Measurements from ENCODE around the gene MPHOSPH8. TPM values are rescaled to one million over a fixed set of nuclear protein-coding genes. Genes with fewer than 3 reads are reported as not detected.
"Not testable (repeated sequence)": the region's sequence is repeated elsewhere in the genome, so short reads cannot be mapped to it uniquely, and the experiment has no call there.

The MPHOSPH8 gene
- total RNA-seq, 2 experiments from 2014 or later, result 44.9 to 49.6 TPM

DNA sequence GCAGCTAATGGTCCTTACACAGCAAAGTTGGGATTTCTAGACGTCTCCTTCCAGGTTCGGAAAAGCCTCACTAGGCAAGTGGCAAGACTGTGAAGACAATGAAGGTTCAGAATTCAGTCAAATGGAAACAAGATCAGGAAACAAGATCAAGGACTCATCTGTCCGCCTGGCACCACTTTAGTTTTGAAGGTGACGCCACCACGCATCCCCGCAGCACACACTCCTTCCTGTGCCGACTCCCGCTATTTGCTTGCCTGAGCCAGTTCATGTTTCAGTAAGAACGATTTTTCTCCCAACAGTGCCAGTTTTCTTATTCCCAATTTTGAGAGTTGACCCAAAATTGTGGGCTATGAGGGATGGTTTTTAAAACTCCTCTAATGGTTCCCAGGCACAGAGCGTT is 41.4 kb downstream of the MPHOSPH8 start:
- Mint-ChIP-seq H3K4me1 (peaks cover 3% of the 10 kb centered on the region), H3K27me3 (no peaks in the 10 kb centered on the region), H3K4me3 (no peak overlapping the region), H3K9me3 (no peaks in the 10 kb centered on the region), H3K27ac (no peak overlapping the region), H3K36me3 (ENCODE audit: low read depth) (peaks cover 57% of the 10 kb centered on the region)
- POLR2A ChIA-PET, result no interaction called here
- CTCF ChIA-PET, result no interaction called here
- no peak for DNase-seq

- Mint-ChIP-seq H3K4me3 (no peak overlapping the region), H3K4me1 (peaks cover 3% of the 10 kb centered on the region), H3K27me3 (no peaks in the 10 kb centered on the region), H3K36me3 (ENCODE audit: low read depth) (peaks cover 48% of the 10 kb centered on the region), H3K9me3 (no peaks in the 10 kb centered on the region), H3K27ac (peak overlapping the region; percentile 73)
- POLR2A ChIA-PET, result no interaction called here
- DNase-seq, result no peak
- CTCF ChIA-PET, result no interaction called here
These were observed 42.7 kb downstream of the MPHOSPH8 start for GRCh38 chr13:19676168-19676567.

GRCh38 chr13:19680751-19681150 is 47.3 kb downstream of the MPHOSPH8 start:
- H3K9me3 Mint-ChIP-seq, result no peaks in the 10 kb centered on the region
- H3K36me3 Mint-ChIP-seq (ENCODE audit: low read depth), result peaks cover 20% of the 10 kb centered on the region
- peak overlapping the region; percentile 36 for H3K27ac Mint-ChIP-seq
- no peaks in the 10 kb centered on the region for H3K27me3 Mint-ChIP-seq
- ChIA-PET CTCF (no interaction called here), POLR2A (no interaction called here)
- peaks cover 20% of the 10 kb centered on the region for H3K4me1 Mint-ChIP-seq
- no peak for DNase-seq
- H3K4me3 Mint-ChIP-seq, result no peak overlapping the region

DNA sequence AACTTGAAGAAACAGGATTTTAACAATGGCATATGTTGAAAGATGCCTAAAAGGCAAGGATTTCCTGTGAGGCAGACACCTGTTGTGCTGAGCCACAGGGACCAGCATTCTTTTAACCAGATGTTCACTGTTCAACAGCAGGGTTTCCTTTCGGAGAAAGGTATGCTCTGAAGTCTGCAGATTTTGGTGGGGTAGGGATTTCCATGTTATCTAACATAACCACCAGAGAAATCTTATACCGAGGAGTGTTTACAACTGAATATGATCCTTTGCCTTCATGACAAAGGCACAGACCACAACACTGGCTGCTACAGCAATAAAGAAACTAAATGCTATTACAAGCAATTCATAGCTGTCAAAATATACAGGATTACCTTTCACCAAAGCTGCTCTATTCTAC is 48.1 kb downstream of the MPHOSPH8 start:
- CTCF ChIA-PET, result no interaction called here
- DNase-seq, result no peak
- H3K27me3 Mint-ChIP-seq, result no peaks in the 10 kb centered on the region

DNA sequence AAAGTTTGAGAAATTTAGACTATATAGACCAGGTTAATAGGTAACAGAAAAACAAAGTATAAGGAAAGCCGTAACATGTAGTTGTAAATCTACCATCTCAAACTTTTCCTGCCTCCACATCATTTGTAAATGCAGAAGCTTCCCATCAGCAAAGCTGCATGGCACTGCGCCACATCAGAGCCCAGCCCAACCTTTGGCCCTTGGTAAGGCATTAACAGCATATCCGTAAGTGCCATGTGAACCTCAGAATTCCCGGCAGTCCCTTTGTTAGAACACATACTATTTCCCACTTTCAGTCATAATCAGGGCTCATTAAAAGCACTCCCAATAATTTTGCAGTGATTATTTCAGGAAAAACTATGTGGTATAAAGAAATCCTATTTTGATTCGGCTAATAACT is 51.6 kb downstream of the MPHOSPH8 start:
- H3K27me3 Mint-ChIP-seq, result no peaks in the 10 kb centered on the region
- POLR2A ChIA-PET, result no interaction called here
- peaks cover 9% of the 10 kb centered on the region for H3K36me3 Mint-ChIP-seq (ENCODE audit: low read depth)
- peaks cover 17% of the 10 kb centered on the region for H3K4me1 Mint-ChIP-seq
- H3K9me3 Mint-ChIP-seq, result no peaks in the 10 kb centered on the region
- CTCF ChIA-PET, result no interaction called here
- no peak overlapping the region for H3K4me3 Mint-ChIP-seq
- no peak for DNase-seq
- no peak overlapping the region for H3K27ac Mint-ChIP-seq

More for the DNA sequence above, 48.1 kb downstream of the MPHOSPH8 start:
- peak overlapping the region; percentile 64 for H3K27ac Mint-ChIP-seq
- peaks cover 15% of the 10 kb centered on the region for H3K36me3 Mint-ChIP-seq (ENCODE audit: low read depth)
- POLR2A ChIA-PET, result no interaction called here
- H3K4me1 Mint-ChIP-seq, result peaks cover 20% of the 10 kb centered on the region
- H3K9me3 Mint-ChIP-seq, result no peaks in the 10 kb centered on the region
- H3K4me3 Mint-ChIP-seq, result no peak overlapping the region

DNA sequence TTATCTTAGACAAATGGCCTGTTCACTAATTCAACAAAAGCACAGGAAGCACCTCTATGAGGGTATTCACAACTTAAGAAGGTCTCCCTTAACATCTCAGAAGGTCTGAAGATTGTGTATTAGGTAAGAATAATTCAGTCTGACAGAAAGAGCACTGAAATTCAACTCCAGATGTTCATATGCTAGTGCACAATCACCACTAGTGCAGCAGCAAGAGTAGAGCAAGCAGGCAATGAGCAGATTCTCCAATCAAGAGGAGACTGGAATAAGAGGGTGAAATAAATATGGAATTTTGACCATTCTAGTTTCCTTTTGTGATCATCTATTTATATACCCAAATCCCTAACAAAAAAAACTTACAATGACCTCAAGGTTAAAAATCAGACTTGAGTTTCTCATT is 52.0 kb downstream of the MPHOSPH8 start:
- POLR2A ChIA-PET, result no interaction called here
- H3K9me3 Mint-ChIP-seq, result no peaks in the 10 kb centered on the region
- CTCF ChIA-PET, result no interaction called here
- H3K4me3 Mint-ChIP-seq, result no peak overlapping the region
- H3K4me1 Mint-ChIP-seq, result peaks cover 17% of the 10 kb centered on the region
- H3K27ac Mint-ChIP-seq, result no peak overlapping the region
- no peaks in the 10 kb centered on the region for H3K27me3 Mint-ChIP-seq
- DNase-seq, result no peak
- H3K36me3 Mint-ChIP-seq (ENCODE audit: low read depth), result peaks cover 12% of the 10 kb centered on the region

GRCh38 chr13:19691447-19691846 is 58.0 kb downstream of the MPHOSPH8 start:
- H3K4me3 Mint-ChIP-seq, CTCF ChIA-PET, H3K27me3 Mint-ChIP-seq, POLR2A ChIA-PET, H3K9me3 Mint-ChIP-seq, H3K27ac Mint-ChIP-seq, H3K4me1 Mint-ChIP-seq, DNase-seq: not testable (repeated sequence)
- H3K36me3 Mint-ChIP-seq (ENCODE audit: low read depth), result peaks cover 34% of the 10 kb centered on the region

GRCh38 chr13:19695428-19695827 is 62.0 kb downstream of the MPHOSPH8 start:
- Mint-ChIP-seq H3K4me1 (peaks cover 5% of the 10 kb centered on the region), H3K36me3 (ENCODE audit: low read depth) (peaks cover 40% of the 10 kb centered on the region)

DNA sequence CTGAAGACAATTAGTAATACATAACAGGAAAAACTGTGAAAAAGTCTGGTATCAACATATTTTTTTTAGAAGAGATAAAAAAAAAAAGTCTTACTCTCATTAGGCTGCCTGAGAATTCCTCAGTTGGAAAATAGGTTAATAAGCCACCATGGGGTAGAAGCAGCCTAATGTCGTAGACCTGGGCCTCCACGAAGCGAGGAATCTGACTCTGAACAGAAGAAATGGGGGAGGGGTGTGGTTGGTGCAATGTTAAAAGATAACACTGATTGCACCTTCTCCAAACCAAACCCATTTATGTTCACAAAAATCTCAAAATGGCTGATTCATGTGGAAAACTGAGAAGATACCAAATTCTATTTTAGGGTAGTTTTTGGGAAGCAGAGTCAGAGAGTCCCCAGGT is 62.4 kb downstream of the MPHOSPH8 start:
- Mint-ChIP-seq H3K9me3 (no peaks in the 10 kb centered on the region), H3K36me3 (ENCODE audit: low read depth) (peaks cover 39% of the 10 kb centered on the region), H3K4me3 (no peak overlapping the region), H3K27ac (no peak overlapping the region), H3K4me1 (peaks cover 5% of the 10 kb centered on the region), H3K27me3 (no peaks in the 10 kb centered on the region)
- DNase-seq, result no peak
- CTCF ChIA-PET, result no interaction called here
- POLR2A ChIA-PET, result no interaction called here

More at GRCh38 chr13:19695428-19695827, 62.0 kb downstream of the MPHOSPH8 start:
- no peak for DNase-seq
- Mint-ChIP-seq H3K27me3 (no peaks in the 10 kb centered on the region), H3K4me3 (no peak overlapping the region), H3K27ac (no peak overlapping the region), H3K9me3 (no peaks in the 10 kb centered on the region)
- CTCF ChIA-PET, result no interaction called here
- POLR2A ChIA-PET, result no interaction called here

GRCh38 chr13:19700963-19701362 is 67.5 kb downstream of the MPHOSPH8 start:
- DNase-seq, H3K9me3 Mint-ChIP-seq, H3K27me3 Mint-ChIP-seq, H3K4me1 Mint-ChIP-seq, H3K4me3 Mint-ChIP-seq, H3K27ac Mint-ChIP-seq, POLR2A ChIA-PET, CTCF ChIA-PET: not testable (repeated sequence)
- H3K36me3 Mint-ChIP-seq (ENCODE audit: low read depth), result peaks cover 17% of the 10 kb centered on the region

GRCh38 chr13:19701619-19702018 is 68.2 kb downstream of the MPHOSPH8 start:
- POLR2A ChIA-PET, H3K4me1 Mint-ChIP-seq: not testable (repeated sequence)

DNA sequence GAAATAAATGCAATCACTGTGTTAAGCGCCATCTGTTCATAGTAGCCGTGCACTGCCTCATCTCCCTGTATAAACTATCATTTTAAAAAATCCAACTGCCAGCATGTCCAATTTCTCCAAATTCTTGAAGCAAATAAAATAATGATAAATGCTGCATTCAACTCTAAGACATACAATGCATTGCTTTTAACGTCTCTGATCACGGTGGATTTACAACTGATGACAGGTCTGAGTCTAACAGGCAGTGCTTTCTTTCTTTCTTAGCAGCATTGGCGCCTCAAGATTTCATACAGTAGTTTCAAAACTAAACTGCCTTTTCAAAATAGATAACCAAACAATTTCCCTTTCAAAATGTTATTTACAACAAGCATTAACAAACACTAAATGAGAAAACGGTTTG is 70.8 kb downstream of the MPHOSPH8 start:
- DNase-seq, H3K9me3 Mint-ChIP-seq, H3K4me3 Mint-ChIP-seq, H3K4me1 Mint-ChIP-seq, CTCF ChIA-PET, H3K27ac Mint-ChIP-seq, POLR2A ChIA-PET, H3K27me3 Mint-ChIP-seq: not testable (repeated sequence)
- peaks cover 14% of the 10 kb centered on the region for H3K36me3 Mint-ChIP-seq (ENCODE audit: low read depth)

More at GRCh38 chr13:19701619-19702018, 68.2 kb downstream of the MPHOSPH8 start:
- DNase-seq, H3K4me3 Mint-ChIP-seq, H3K27me3 Mint-ChIP-seq, H3K9me3 Mint-ChIP-seq, H3K27ac Mint-ChIP-seq, CTCF ChIA-PET: not testable (repeated sequence)
- peaks cover 18% of the 10 kb centered on the region for H3K36me3 Mint-ChIP-seq (ENCODE audit: low read depth)

DNA sequence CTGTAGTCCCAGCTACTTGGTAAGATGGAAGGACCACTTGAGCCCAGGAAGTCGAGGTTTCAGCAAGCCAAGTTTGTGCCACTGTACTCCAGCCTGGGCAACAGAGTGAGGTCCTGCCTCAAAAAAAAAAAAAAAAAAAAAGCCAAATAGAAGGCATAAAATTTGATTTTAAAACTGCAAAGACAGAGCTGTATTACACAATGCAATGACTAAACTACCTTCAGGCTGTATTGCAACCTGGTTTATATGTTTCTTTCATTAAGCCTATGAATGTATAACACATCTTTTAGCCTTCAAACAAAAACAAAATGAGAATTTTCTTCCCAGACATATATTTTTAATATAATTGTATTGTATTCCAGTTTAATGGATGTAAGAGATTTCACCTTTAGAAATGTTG is 75.6 kb downstream of the MPHOSPH8 start:
- POLR2A ChIA-PET, H3K4me1 Mint-ChIP-seq: not testable (repeated sequence)

GRCh38 chr13:19709782-19710181 is 76.3 kb downstream of the MPHOSPH8 start:
- H3K9me3 Mint-ChIP-seq, DNase-seq, H3K27ac Mint-ChIP-seq, H3K27me3 Mint-ChIP-seq, H3K4me1 Mint-ChIP-seq, H3K4me3 Mint-ChIP-seq, POLR2A ChIA-PET, CTCF ChIA-PET: not testable (repeated sequence)
- H3K36me3 Mint-ChIP-seq (ENCODE audit: low read depth), result peaks cover 18% of the 10 kb centered on the region

More for the DNA sequence above, 75.6 kb downstream of the MPHOSPH8 start:
- H3K27me3 Mint-ChIP-seq, H3K4me3 Mint-ChIP-seq, DNase-seq, H3K9me3 Mint-ChIP-seq, CTCF ChIA-PET, H3K27ac Mint-ChIP-seq: not testable (repeated sequence)
- peaks cover 12% of the 10 kb centered on the region for H3K36me3 Mint-ChIP-seq (ENCODE audit: low read depth)

Data from activated CD4-positive, alpha-beta T cell treated with anti-CD3 and anti-CD28 coated beads, Interleukin-2, amount 10 ng/mL, durations not matched to agents 7 days and 5 days (primary cell).